Naive thymus-derived CD8-positive, alpha-beta T cell (primary cell): ENCODE data around the gene RASSF3. TPM values are rescaled to one million over a fixed set of nuclear protein-coding genes. Genes with fewer than 3 reads are reported as not detected.
"Not testable (repeated sequence)": the region's sequence is repeated elsewhere in the genome, so short reads cannot be mapped to it uniquely, and the experiment has no call there.

Experiments
- ATAC-seq, 2 donors: fragments of 150-1000 bp; cut with Tn5 transposase in 1 of 2; sonication (Bioruptor Pico), chemical (Tn5 transposase) in 1 of 2; 1 replicate in 1 of 2; 2 replicates in 1 of 2; pipeline ENCODE4 v1.10.0; 2021; ENCODE audit warnings: mild to moderate bottlenecking in 2 of 2, moderate library complexity in 2 of 2
- POLR2A ChIA-PET: fragments of 350-600 bp; sonication (Branson Sonifier 250); formaldehyde crosslinking; loops from one replicate; lab custom pipeline; 2021; ENCODE audit warnings: antibody characterized with exemption; lab: Charles Lee
- DNase-seq, 10 donors: peaks; one replicate each; pipeline versions ENCODE4 v3.0.0 to v3.0.0-alpha.2; 2020 to 2022
- H3K27ac Mint-ChIP-seq, 10 donors: one replicate each; pipeline ENCODE4 v1.8.0; 2020 to 2022; ENCODE audit warnings: mild to moderate bottlenecking in 10 of 10, mixed read lengths in 10 of 10, moderate library complexity in 4 of 10, inconsistent platforms in 1 of 10
- H3K27me3 Mint-ChIP-seq, 5 donors: one replicate each; pipeline ENCODE4 v1.8.0; 2021 to 2022; ENCODE audit warnings: mixed read lengths in 5 of 5
- H3K36me3 Mint-ChIP-seq, 3 donors: one replicate each; pipeline ENCODE4 v1.8.0; 2020 to 2022; ENCODE audit warnings: mixed read lengths in 3 of 3, mild to moderate bottlenecking in 2 of 3, inconsistent platforms in 1 of 3
- H3K4me1 Mint-ChIP-seq, 4 donors: one replicate each; pipeline ENCODE4 v1.8.0; 2021 to 2022; ENCODE audit warnings: mixed read lengths in 4 of 4
- H3K4me3 Mint-ChIP-seq, 10 donors: one replicate each; pipeline ENCODE4 v1.8.0; 2020 to 2022; ENCODE audit warnings: mild to moderate bottlenecking in 10 of 10, mixed read lengths in 10 of 10, moderate library complexity in 6 of 10, inconsistent platforms in 1 of 10
- H3K9me3 Mint-ChIP-seq, 9 donors: one replicate each; pipeline ENCODE4 v1.8.0; 2020 to 2022; ENCODE audit warnings: mixed read lengths in 9 of 9, mild to moderate bottlenecking in 3 of 9, inconsistent platforms in 1 of 9, moderate library complexity in 1 of 9
- polyA plus RNA-seq, 3 donors: library from polyadenylated mRNA; unstranded; fragments of 300-500 nt; fragmentation: Illumina TruSeq; gene quantifications; one replicate each; pipeline ENCODE4 v1.2.3, GENCODE V29; 2021
- total RNA-seq, 8 experiments: library from RNA in 2 of 8; stranded (reverse) in 2 of 8; gene quantifications; one replicate each; pipeline ENCODE4 v1.2.3 and lab custom pipeline; 2021 to 2026

Gene RASSF3
- total and polyA plus RNA-seq, 5 experiments from 2014 or later: 5.5 to 177 (median 7.8) TPM

GRCh38 chr12:64598831-64599230, 11.5 kb upstream of the RASSF3 start:
- H3K4me1 Mint-ChIP-seq: peaks cover 23 to 54% (median 46%) of the 10 kb centered on the region in 4 donors
- peak overlapping the region in 3 of 10 donors; percentile 12 to 64 (median 43) for H3K27ac Mint-ChIP-seq
- DNase-seq (no peak), ATAC-seq (peak in 1 of 2 donors; percentile 10)
- H3K36me3 Mint-ChIP-seq: no peaks in the 10 kb centered on the region
- H3K4me3 Mint-ChIP-seq: peak overlapping the region in 9 of 10 donors; percentile 40 to 85 (median 73)
- H3K27me3 Mint-ChIP-seq: peaks cover 0 to 1% (median 0%) of the 10 kb centered on the region in 5 donors
- no peaks in the 10 kb centered on the region for H3K9me3 Mint-ChIP-seq
- POLR2A ChIA-PET: interaction anchor here (1.0 to 4.0 kb wide), 4 partner anchors 10 to 83 kb away, joined by 3 to 17 read pairs (median 6); partner anchors contain the start of gene RASSF3

- DNase-seq (no peak), ATAC-seq (no peak)
- H3K9me3 Mint-ChIP-seq: no peaks in the 10 kb centered on the region
- peaks cover 0 to 1% (median 0%) of the 10 kb centered on the region in 5 donors for H3K27me3 Mint-ChIP-seq
- H3K4me1 Mint-ChIP-seq: peaks cover 23 to 48% (median 41%) of the 10 kb centered on the region in 4 donors
- H3K27ac Mint-ChIP-seq: peak overlapping the region in 2 of 10 donors; percentile 25 to 44
- peak overlapping the region in 7 of 10 donors; percentile 6 to 79 (median 43) for H3K4me3 Mint-ChIP-seq
- H3K36me3 Mint-ChIP-seq: no peaks in the 10 kb centered on the region
- POLR2A ChIA-PET: interaction anchor here (1.6 to 4.0 kb wide), 2 partner anchors 9 to 17 kb away, joined by 6 to 17 read pairs; partner anchors contain the start of gene RASSF3
These were observed 10.1 kb upstream of the RASSF3 start for GRCh38 chr12:64600164-64600561.

GRCh38 chr12:64603183-64603841, 7.0 kb upstream of the RASSF3 start:
- ATAC-seq (no peak), DNase-seq (no peak)
- peak overlapping the region in 1 of 10 donors; percentile 26 for H3K27ac Mint-ChIP-seq
- no peak overlapping the region for H3K4me3 Mint-ChIP-seq
- no peaks in the 10 kb centered on the region for H3K36me3 Mint-ChIP-seq
- no peaks in the 10 kb centered on the region for H3K27me3 Mint-ChIP-seq
- POLR2A ChIA-PET: interaction anchor here (0.6 to 1.1 kb wide), 4 partner anchors 16 to 86 kb away, joined by 3 to 4 read pairs (median 4); no protein-coding TSS in a partner anchor
- H3K4me1 Mint-ChIP-seq: peaks cover 8 to 32% (median 26%) of the 10 kb centered on the region in 4 donors
- H3K9me3 Mint-ChIP-seq: no peaks in the 10 kb centered on the region

GRCh38 chr12:64608901-64609535, 1.3 kb upstream of the RASSF3 start:
- peak overlapping the region; percentile 77 to 98 (median 96) for H3K27ac Mint-ChIP-seq

GRCh38 chr12:64609536-64610078, 688 bp upstream of the RASSF3 start:
- Mint-ChIP-seq H3K4me1 (peaks cover 8 to 40% (median 37%) of the 10 kb centered on the region in 4 donors), H3K27ac (peak overlapping the region; percentile 77 to 98 (median 96)), H3K9me3 (no peaks in the 10 kb centered on the region), H3K27me3 (no peaks in the 10 kb centered on the region), H3K36me3 (peaks cover 0 to 21% (median 3%) of the 10 kb centered on the region in 3 donors), H3K4me3 (peak overlapping the region; percentile 85 to 98 (median 92))
- POLR2A ChIA-PET: interaction anchor here (0.8 to 14.3 kb wide), 15 partner anchors 10 to 149 kb away, joined by 3 to 368 read pairs (median 17); partner anchors contain the start of gene GNS
- ATAC-seq: peak; percentile 6 to 12
- DNase-seq: peak in 3 of 10 donors; percentile 37 to 40 (median 39)

More at GRCh38 chr12:64608901-64609535, 1.3 kb upstream of the RASSF3 start:
- Mint-ChIP-seq H3K36me3 (peaks cover 0 to 15% (median 3%) of the 10 kb centered on the region in 3 donors), H3K4me1 (peaks cover 6 to 36% (median 33%) of the 10 kb centered on the region in 4 donors), H3K9me3 (no peaks in the 10 kb centered on the region), H3K4me3 (peak overlapping the region; percentile 85 to 98 (median 92)), H3K27me3 (no peaks in the 10 kb centered on the region)
- peak in 8 of 10 donors; percentile 21 to 59 (median 44) for DNase-seq
- peak; percentile 26 to 46 for ATAC-seq
- POLR2A ChIA-PET: interaction anchor here (0.8 to 14.3 kb wide), 14 partner anchors 10 to 150 kb away, joined by 3 to 368 read pairs (median 18); partner anchors contain the start of gene GNS

GRCh38 chr12:64610660-64611340, 505 bp downstream of the RASSF3 start:
- H3K9me3 Mint-ChIP-seq: no peaks in the 10 kb centered on the region
- POLR2A ChIA-PET: interaction anchor here (0.7 to 14.3 kb wide), 25 partner anchors 9 to 156 kb away, joined by 3 to 368 read pairs (median 6); no protein-coding TSS in a partner anchor
- no peaks in the 10 kb centered on the region for H3K27me3 Mint-ChIP-seq
- H3K4me1 Mint-ChIP-seq: peaks cover 12 to 52% (median 47%) of the 10 kb centered on the region in 4 donors
- ATAC-seq: peak; percentile 47 to 54
- peak overlapping the region; percentile 91 to 96 (median 95) for H3K27ac Mint-ChIP-seq
- peaks cover 0 to 33% (median 3%) of the 10 kb centered on the region in 3 donors for H3K36me3 Mint-ChIP-seq
- H3K4me3 Mint-ChIP-seq: peak overlapping the region; percentile 87 to 100 (median 98)
- DNase-seq: peak; percentile 54 to 79 (median 60)

- peak overlapping the region; percentile 87 to 100 (median 98) for H3K4me3 Mint-ChIP-seq
- ATAC-seq: peak in 1 of 2 donors; percentile 20
- H3K4me1 Mint-ChIP-seq: peaks cover 17 to 56% (median 52%) of the 10 kb centered on the region in 4 donors
- H3K27me3 Mint-ChIP-seq: no peaks in the 10 kb centered on the region
- H3K36me3 Mint-ChIP-seq: peaks cover 0 to 41% (median 3%) of the 10 kb centered on the region in 3 donors
- H3K27ac Mint-ChIP-seq: peak overlapping the region; percentile 91 to 96 (median 95)
- no peaks in the 10 kb centered on the region for H3K9me3 Mint-ChIP-seq
- POLR2A ChIA-PET: interaction anchor here (0.7 to 14.3 kb wide), 22 partner anchors 8 to 157 kb away, joined by 3 to 368 read pairs (median 6); no protein-coding TSS in a partner anchor
- DNase-seq: peak in 5 of 10 donors; percentile 27 to 57 (median 34)
These were observed 1.3 kb downstream of the RASSF3 start for GRCh38 chr12:64611341-64612284.

- POLR2A ChIA-PET: interaction anchor here (0.6 to 14.3 kb wide), 5 partner anchors 16 to 597 kb away, joined by 3 to 368 read pairs (median 6); no protein-coding TSS in a partner anchor
- DNase-seq (no peak), ATAC-seq (no peak)
- H3K4me3 Mint-ChIP-seq: peak overlapping the region; percentile 87 to 100 (median 98)
- H3K27me3 Mint-ChIP-seq: no peaks in the 10 kb centered on the region
- H3K4me1 Mint-ChIP-seq: peaks cover 18 to 69% (median 63%) of the 10 kb centered on the region in 4 donors
- no peaks in the 10 kb centered on the region for H3K9me3 Mint-ChIP-seq
- H3K36me3 Mint-ChIP-seq: peaks cover 0 to 46% (median 3%) of the 10 kb centered on the region in 3 donors
- H3K27ac Mint-ChIP-seq: peak overlapping the region; percentile 91 to 96 (median 95)
These were observed 2.5 kb downstream of the RASSF3 start for GRCh38 chr12:64612843-64613242.

- H3K9me3 Mint-ChIP-seq, H3K27me3 Mint-ChIP-seq, ATAC-seq, DNase-seq: not testable (repeated sequence)
- Mint-ChIP-seq H3K4me3 (peak overlapping the region; percentile 87 to 100 (median 98)), H3K36me3 (peaks cover 0 to 48% (median 3%) of the 10 kb centered on the region in 3 donors), H3K4me1 (peaks cover 18 to 65% (median 59%) of the 10 kb centered on the region in 4 donors), H3K27ac (peak overlapping the region; percentile 22 to 96 (median 92))
- POLR2A ChIA-PET: interaction anchor here (1.0 to 14.3 kb wide), 6 partner anchors 12 to 69 kb away, joined by 3 to 368 read pairs (median 4); no protein-coding TSS in a partner anchor
These were observed 3.6 kb downstream of the RASSF3 start for GRCh38 chr12:64613775-64614398.

GRCh38 chr12:64616201-64616600, 5.9 kb downstream of the RASSF3 start:
- Mint-ChIP-seq H3K36me3 (peaks cover 0 to 62% (median 9%) of the 10 kb centered on the region in 3 donors), H3K4me3 (peak overlapping the region; percentile 5 to 99 (median 58)), H3K4me1 (peaks cover 30 to 82% (median 74%) of the 10 kb centered on the region in 4 donors), H3K27me3 (no peaks in the 10 kb centered on the region), H3K9me3 (no peaks in the 10 kb centered on the region), H3K27ac (peak overlapping the region; percentile 18 to 96 (median 80))
- POLR2A ChIA-PET: interaction anchor here (0.6 to 14.3 kb wide), 7 partner anchors 9 to 156 kb away, joined by 3 to 368 read pairs (median 5); no protein-coding TSS in a partner anchor
- DNase-seq (no peak), ATAC-seq (no peak)
